ENCODE measurements around the gene VTI1A. TPM values are rescaled to one million over a fixed set of nuclear protein-coding genes. Genes with fewer than 3 reads are reported as not detected.

VTI1A gene
- total RNA-seq, 2 donors from 2014 or later = 20.6 to 22.0 TPM

DNA sequence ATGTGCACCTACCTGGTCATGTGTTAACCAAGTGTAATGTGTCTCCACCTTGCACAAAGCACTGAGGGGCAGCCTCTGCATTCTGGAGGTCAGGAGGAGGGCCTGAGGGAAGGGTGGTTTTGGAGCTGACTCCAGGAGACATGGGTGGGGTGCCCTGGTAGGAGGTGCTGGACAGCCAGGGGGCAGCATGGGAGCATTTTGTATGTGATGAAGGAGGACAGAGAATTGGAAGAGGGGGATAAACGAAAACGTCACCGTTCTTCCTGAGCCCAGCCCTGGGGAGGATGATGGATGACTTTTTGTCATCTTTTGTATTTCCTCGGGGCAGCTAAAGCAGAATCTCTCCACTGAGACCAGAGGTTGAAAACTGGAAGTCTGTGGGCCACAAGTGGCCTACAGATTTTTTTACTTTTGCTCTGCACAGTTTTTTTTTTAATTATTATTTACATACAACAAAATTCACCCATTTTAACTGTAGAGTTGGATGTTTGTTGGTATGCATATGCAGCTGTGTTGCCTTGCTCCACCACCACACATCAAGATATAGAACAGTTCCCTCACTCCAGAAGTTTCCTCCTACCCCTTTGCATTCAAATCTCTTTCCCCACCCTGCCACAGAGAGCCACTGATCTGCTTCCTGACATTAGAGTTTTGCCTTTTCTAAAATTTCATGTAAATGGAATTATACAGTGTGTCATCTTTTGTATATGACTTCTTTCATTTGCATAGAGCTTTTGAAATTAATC is 242.5 kb downstream of the VTI1A start:
- peak in 1 of 2 donors; percentile 53 for ATAC-seq
- peak; percentile 41 for DNase-seq
- intact Hi-C loops (cut with DNase I) = no loop called here

DNA sequence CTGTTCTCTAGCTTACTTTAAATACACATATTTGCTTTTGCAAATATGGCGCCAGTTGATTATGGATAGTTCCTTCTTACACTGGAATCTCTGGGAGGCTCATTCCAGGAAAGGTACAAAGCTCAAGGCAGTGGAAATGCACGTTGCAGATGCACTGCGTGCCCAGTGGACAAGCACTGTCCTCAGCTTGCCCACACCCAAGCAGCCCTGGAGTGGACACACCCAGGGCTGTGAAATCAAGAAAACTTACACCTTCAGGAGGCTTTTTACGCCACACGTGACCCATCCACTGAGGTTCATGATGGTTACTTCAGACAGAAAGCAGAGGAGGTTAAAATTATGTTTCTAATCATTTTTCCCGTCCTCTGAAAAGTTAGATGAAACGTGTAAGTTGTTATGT is 248.5 kb downstream of the VTI1A start:
- ATAC-seq (no peak), DNase-seq (no peak)
- intact Hi-C loops (cut with DNase I) = no loop called here

DNA sequence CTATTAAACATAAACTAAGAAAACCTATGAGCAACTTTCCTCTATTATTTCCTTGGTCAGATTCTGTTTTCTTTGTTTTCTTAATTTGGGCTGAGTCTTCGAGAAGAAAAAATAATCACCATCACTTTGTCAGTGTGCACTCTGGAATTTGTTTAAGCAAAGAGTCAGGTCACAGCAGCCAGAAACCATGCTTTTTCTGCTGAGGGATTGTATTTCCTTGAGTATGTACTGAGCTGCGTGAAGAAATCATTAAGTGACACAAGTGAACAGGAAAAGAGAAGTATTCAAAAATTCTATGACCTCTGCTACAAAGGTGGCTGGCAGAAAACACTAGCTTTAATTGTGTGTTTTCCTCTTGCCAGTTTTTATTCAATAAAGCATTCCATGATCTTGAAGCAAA is 249.6 kb downstream of the VTI1A start:
- intact Hi-C loops (cut with DNase I) = no loop called here
- ATAC-seq = no peak
- DNase-seq = no peak

DNA sequence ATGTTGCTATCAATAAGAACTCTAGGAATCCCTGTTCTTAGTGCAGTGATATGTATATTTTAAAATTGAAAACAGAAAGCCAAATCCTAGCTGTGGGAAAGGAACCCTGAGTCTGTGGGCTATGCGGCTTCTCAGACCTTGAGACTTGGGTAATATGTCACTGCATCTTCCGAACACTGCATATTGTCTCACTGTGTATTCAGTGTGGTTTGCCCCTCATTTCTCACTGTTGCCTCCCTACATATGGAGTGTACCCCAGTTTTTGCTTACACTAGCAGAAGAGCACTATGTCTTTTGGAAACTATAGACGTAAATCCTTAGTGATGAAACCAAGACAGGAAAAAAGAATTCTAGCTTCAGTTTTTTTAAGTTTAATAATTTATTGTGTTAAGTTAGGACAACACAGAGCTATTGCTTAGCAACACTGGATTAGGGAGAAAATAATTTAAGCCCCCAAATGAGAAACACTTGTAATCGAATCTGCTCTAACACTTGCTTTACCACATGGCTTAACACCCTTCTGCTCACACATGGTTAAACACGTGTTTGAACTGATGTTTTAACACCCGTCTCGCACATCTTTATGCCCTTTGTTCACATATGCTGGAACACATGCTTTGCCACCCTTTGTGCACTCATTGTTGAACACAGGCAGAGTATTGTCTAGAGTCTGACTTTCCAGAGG is 251.3 kb downstream of the VTI1A start:
- ATAC-seq = no peak
- intact Hi-C loops (cut with DNase I) = no loop called here
- no peak for DNase-seq

DNA sequence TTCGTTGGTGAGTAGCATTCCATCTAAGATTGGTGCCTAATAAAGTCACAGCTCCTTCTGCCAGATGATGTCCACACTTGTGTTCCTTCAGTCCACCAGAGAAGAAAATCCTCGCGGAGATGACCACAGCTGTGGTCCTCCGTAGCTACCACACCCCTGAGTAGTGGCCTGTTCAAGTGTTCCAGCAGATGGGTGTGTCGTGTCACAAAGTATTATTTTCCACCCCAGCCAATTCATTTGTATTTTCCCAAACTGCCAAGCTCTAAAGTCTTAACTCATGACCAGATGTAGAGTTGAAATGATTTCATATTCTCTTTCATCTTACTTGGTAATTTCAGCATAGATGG is 251.8 kb downstream of the VTI1A start:
- intact Hi-C loops (cut with DNase I) = no loop called here
- no peak for ATAC-seq
- DNase-seq = no peak

DNA sequence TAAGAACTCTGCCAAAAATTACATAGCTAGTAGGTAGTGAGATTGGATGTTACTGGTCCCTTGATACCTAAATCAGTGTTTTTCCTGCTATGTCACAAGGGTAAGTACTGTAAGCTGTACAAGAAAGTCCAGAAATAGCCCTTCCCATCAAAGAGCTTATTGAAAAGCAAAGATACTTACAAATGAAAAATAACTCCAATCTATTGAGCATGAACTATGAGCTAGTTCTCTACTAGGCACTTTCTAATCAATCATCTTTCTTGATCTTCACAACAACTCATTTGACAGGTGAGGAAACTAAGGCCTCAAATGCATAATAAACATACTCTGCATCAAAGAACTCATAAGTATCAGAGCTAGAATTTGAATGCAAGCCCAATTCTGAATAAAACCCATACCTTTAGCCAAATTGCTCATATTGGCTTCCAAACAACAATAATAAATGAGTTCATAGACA is 253.2 kb downstream of the VTI1A start:
- intact Hi-C loops (cut with DNase I) = no loop called here
- DNase-seq (no peak), ATAC-seq (no peak)

DNA sequence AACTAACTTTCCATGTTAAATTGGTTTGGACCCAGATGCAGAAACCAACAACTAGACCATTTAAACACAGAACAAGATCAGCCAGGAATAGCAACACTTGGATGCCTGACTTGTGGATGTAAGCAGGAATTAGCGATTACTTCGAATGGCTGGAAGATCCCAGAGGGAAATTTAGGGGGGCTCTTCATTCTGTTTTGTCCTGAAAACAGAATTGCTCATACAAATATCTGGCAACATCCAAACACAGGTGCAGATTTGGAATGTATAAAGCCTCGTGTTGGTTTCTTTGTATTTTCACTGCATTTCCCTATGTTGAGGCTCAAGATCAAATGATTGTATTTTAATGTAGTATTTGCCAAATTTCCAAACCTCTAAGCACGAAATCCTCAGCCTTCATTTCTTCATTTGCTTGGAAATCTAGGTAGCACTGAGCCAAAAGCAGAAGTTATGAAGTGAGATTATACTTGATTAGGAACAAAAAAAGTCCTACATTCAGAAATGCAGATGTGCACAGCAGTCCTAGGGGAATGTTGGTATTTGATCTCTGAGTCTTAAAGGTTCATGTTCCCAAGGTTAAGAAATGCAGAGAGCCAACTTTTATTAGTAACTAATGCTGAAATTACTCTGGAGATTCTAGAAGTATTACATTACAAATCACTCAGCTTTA is 254.3 kb downstream of the VTI1A start:
- intact Hi-C loops (cut with DNase I) = no loop called here
- no peak for DNase-seq
- ATAC-seq = peak in 1 of 2 donors; percentile 30

DNA sequence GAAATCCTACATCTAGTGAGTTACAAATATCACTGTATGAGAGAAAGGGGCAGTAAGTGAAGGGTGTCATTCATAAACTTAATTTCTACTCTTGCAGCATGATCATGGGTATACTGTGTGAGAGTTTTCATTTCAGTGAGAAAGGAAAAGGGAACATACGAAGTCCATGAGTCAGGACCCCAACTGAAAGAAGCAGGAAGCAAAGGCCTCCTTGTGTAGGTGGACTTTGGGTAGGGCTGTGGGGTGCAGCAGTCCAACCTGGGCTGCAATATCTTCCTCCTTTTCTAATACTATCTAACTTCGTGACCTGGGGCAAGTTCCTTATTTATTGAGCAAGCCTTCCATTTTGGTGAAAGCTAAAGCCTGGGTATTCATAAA is 254.9 kb downstream of the VTI1A start:
- ATAC-seq (peak in 1 of 2 donors; percentile 19), DNase-seq (no peak)
- intact Hi-C loops (cut with DNase I) = no loop called here

DNA sequence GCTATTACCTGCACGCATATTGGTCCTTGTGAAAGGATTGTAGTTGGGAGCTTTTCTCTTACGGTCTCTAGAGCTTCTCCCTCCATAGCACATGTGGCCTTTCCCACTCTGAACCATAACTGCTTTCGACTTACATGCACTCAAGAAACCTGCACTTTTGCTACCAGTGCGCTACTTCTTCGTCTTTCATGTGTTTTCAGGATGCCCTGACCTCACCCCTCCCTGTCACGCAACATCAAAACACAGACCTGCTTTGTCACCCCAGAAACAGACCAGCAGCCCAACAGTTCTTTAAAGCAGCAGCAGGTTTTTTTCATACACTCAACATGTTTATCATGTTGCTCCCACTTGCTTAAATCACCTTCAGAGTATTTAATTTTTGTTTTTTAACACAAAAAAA is 259.6 kb downstream of the VTI1A start:
- ATAC-seq (no peak), DNase-seq (no peak)
- intact Hi-C loops (cut with DNase I) = no loop called here

DNA sequence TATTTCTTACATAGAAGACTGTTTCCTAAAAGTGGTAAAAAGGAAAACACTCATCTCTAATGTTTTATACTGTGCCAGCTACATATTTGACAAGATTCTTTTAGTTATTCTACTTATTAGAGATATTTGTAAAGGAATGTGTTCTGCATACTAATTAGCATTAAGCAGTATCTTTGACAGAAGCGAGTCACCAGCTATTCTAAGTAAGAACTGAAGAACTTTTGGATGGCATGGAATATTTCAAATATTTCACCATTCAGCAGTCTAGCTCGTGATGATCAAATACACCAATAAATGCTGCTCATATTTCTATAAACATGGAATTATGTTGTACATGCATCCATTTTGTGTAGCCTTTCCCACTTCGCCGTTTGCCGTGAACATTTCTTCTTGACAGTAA is 261.4 kb downstream of the VTI1A start:
- DNase-seq (no peak), ATAC-seq (no peak)
- intact Hi-C loops (cut with DNase I) = no loop called here

DNA sequence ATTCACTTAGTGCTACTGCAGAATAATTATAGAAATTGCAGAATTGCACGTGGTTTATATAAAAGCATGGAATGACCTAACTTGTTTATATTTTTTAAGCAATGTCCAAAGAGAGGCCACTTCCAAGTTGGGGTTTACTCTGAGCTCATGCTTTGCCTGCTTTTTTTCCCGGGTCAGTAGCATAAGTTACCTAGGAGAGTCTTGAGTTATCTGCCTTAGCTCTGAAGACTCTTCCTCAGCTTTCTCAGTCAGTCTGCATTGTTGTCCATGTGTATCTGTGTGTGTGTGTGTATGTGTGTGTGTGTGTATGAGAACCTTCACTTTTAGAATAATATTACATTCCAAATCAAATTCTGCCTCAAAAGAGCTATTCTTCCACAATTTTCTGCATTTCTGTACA is 263.5 kb downstream of the VTI1A start:
- ATAC-seq = no peak
- intact Hi-C loops (cut with DNase I) = loop anchor here in 1 of 2 donors (10.0 kb wide), 1 partner anchor 674 kb away; no protein-coding TSS in a partner anchor
- no peak for DNase-seq

DNA sequence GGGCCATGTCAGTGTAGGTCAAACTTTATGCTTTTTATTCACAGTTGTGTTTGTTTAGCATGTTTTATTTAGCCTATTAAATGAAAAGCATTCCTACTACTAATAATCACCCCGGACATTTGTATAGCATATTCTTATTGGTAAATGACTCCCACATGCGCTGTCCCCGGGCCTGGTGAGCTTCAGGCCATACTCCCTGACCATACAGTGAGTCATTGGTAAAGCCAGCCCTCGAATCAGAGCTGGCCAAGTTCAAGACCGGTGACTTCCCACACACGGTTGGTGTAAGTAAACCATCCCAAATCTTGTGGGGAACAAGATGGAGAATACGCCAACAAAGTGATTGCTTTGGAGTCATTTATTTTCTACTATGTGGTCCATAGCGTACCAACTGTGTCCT is 264.4 kb downstream of the VTI1A start:
- intact Hi-C loops (cut with DNase I) = loop anchor here in 1 of 2 donors (10.0 kb wide), 1 partner anchor 673 kb away; no protein-coding TSS in a partner anchor

DNA sequence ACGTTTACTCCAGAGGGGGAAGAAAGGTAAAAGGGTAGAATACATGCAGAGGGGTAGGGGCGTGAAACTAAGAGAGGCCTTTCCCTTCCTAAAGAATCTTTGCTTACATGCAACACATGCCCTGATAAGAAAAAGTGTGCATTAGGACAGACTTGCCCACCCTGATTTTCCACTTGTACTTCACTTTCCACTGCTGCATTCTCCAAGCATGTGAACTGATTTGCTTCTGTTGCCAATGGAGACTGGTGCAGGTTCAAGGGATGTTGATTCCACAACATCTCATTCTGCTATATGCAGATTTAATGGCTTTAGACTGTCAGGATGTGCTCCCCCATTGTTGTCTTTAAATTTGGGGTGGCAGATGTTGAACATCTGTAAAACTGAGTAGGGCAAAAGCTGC is 265.5 kb downstream of the VTI1A start:
- no peak for DNase-seq
- intact Hi-C loops (cut with DNase I) = loop anchor here in 1 of 2 donors (10.0 kb wide), 1 partner anchor 672 kb away; no protein-coding TSS in a partner anchor
- no peak for ATAC-seq

More for the DNA sequence above, 264.4 kb downstream of the VTI1A start:
- no peak for DNase-seq
- no peak for ATAC-seq

DNA sequence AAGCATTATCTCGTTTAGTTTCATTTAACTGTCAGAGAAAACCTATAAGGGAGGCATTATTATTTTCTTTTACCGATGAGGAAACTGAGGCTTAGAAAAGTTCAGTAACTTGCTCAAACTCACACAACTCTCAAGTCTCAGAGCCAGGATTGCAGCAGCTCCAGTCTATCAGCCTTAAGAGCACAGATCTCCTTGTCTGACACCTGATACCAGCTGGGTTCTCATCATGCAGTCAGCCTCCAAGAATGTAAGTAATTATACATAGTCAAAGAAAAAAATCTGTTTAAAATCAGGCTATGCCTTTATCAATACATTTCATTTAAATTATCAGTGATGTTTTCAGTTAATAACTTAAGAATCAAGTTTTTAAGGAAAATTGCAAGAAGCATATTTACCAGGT is 266.4 kb downstream of the VTI1A start:
- no peak for DNase-seq
- ATAC-seq = no peak
- intact Hi-C loops (cut with DNase I) = loop anchor here in 1 of 2 donors (10.0 kb wide), 1 partner anchor 671 kb away; no protein-coding TSS in a partner anchor

DNA sequence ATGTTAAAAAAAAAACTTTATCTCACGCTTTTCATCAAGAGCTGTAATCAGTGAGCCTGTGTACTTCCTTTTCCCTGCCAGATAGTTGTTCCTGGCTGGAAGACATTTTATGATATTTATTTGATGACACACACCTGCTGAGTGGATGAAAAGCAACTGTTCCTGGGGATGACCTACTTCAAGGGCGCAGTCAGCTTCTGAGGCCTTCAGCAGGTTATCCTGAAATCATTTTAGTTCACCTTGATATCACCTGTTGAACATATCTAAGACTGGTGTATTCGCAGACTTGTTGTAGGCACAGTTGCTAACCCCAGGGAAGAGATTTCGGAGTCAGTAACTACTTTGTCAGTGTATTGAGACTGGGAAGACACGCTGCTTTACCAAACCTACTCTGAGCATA is 268.6 kb downstream of the VTI1A start:
- intact Hi-C loops (cut with DNase I) = loop anchor here in 1 of 2 donors (10.0 kb wide), 1 partner anchor 669 kb away; no protein-coding TSS in a partner anchor
- DNase-seq (no peak), ATAC-seq (no peak)

DNA sequence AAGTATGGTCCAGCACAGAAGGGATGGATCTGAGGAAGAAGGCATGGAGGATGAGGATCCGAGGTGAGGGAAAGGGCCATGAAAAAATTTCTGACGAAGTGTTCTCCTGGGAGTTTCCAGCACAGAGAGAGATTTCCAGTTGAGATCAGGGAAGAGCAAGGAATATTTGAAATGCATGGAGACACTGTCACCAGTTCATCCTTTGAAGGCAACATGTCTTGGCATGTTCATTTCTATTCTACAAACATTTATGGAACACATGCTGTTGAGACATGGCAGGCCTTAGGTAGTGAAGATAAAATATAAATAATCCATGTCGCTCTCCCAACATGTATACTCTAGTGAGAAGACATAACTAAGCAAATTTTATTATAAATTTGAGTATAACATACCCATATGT is 269.1 kb downstream of the VTI1A start:
- intact Hi-C loops (cut with DNase I) = loop anchor here in 1 of 2 donors (10.0 kb wide), 1 partner anchor 669 kb away; no protein-coding TSS in a partner anchor
- no peak for DNase-seq
- no peak for ATAC-seq

DNA sequence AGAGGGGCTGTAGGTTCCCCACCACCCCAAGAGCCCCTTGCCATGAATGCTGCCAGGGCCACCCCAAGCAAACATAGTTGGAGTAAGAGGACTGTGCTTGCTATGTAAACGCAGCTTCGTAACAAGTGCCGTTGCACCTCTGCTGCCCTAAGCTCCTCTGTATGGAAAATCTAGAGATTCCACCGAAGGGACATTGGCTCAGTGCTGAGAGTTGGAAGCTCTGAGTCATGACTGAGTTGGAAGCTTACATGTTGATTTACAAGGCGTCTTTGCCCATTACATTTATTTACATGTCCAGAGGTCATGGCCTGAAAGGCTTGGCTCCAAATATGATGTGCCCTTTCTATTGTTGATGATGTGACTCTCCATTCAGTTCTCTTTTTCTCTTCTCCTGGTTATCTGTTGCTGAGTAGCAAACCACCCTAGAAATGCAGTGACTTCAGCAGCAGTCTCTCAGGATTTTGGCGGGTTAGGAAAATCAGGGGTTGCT is 270.0 kb downstream of the VTI1A start:
- intact Hi-C loops (cut with DNase I) = loop anchor here in 1 of 2 donors (10.0 kb wide), 1 partner anchor 668 kb away; no protein-coding TSS in a partner anchor
- ATAC-seq = peak in 1 of 2 donors; percentile 56
- DNase-seq = peak; percentile 24

DNA sequence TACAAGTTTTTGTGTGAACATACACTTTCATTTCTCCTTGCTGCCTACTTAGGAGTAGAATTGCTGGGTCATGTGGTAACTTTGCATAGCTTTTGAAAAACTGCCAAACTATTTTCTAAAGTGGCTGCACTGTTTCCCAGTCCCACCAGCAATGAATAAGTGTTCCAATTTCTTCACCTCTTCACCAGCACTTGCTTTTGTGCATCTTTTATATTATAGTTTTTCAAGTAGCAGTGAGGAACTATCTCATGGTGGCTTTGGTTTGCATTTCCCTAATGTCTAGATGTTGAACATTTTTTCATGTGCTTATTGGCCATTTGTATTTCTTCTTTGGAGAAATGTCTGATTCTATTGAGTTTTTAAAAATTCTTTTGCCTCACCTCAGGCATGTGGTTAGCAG is 273.2 kb downstream of the VTI1A start:
- no peak for ATAC-seq
- intact Hi-C loops (cut with DNase I) = loop anchor here (2.0 to 10.0 kb wide), 3 partner anchors 405 to 667 kb away; no protein-coding TSS in a partner anchor
- DNase-seq = no peak

DNA sequence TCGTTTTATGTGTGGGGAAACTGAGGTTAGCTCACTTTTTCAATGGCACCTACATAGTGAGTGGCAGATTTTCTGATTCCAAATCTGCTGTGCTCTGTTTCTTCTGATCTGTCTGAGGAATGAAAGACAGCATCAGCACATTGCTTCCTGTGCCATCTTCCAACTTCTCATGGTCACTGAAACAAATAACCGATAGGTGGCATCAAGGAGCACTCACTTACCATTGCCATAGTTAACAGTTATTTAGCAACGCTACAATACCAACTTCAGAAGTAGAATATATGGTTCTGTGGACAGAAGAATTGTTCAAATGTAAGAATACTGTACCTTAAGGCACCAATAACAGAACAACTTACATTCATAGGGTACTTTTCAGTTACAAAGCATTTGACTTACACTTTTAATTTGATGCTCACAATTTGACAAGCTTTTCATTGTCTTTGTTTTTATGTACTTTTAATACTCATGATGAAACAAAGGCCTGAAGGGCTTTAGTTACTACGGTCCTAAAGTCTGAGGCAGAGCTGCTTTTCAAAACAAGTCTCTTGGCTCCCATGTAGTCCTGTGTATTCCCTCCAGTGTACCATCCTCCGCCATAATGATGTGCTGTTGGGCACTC is 274.2 kb downstream of the VTI1A start:
- intact Hi-C loops (cut with DNase I) = loop anchor here (2.0 to 10.0 kb wide), 3 partner anchors 404 to 666 kb away; no protein-coding TSS in a partner anchor
- ATAC-seq (peak; percentile 53 to 68), DNase-seq (no peak)

Measured in left cardiac atrium (tissue), 4 donors.